VCaP (cell line): ENCODE data around the gene C11orf52.

Experiments
- H3K27ac ChIP-seq: fragments of 450-650 bp; 2 replicates; pipeline ENCODE4 v1.5.1; 2017
- TF ChIP-seq, protein P1 (sequence below): fragments of 450-650 bp; conservative IDR thresholded peaks from 2 replicates; pipeline ENCODE4 v1.5.1; 2017; ENCODE audit warnings: mild to moderate bottlenecking, moderate library complexity

Gene C11orf52

DNA sequence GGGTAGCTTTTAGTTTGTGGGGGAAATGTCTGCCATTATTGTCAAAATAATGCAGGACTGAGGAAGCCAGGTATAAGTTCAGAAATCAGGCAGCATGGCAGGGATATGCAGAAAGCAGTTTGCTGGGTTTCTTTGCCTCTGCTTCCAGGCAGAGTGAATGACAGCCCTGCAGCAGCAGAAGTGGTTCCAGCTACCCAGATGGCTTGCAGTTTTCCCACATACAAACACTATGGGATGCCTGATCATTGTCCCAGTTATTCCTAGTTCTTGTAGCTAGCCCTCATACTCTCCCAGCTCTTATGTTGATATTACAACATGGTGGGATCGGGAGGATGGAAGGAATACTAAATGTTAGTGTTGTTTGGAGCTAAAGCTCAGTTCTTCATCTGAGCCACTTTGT lies 15.6 kb downstream of the C11orf52 start:
- TF ChIP-seq, protein P1, sequence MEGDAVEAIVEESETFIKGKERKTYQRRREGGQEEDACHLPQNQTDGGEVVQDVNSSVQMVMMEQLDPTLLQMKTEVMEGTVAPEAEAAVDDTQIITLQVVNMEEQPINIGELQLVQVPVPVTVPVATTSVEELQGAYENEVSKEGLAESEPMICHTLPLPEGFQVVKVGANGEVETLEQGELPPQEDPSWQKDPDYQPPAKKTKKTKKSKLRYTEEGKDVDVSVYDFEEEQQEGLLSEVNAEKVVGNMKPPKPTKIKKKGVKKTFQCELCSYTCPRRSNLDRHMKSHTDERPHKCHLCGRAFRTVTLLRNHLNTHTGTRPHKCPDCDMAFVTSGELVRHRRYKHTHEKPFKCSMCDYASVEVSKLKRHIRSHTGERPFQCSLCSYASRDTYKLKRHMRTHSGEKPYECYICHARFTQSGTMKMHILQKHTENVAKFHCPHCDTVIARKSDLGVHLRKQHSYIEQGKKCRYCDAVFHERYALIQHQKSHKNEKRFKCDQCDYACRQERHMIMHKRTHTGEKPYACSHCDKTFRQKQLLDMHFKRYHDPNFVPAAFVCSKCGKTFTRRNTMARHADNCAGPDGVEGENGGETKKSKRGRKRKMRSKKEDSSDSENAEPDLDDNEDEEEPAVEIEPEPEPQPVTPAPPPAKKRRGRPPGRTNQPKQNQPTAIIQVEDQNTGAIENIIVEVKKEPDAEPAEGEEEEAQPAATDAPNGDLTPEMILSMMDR = no peak
- no peak overlapping the region for H3K27ac ChIP-seq

DNA sequence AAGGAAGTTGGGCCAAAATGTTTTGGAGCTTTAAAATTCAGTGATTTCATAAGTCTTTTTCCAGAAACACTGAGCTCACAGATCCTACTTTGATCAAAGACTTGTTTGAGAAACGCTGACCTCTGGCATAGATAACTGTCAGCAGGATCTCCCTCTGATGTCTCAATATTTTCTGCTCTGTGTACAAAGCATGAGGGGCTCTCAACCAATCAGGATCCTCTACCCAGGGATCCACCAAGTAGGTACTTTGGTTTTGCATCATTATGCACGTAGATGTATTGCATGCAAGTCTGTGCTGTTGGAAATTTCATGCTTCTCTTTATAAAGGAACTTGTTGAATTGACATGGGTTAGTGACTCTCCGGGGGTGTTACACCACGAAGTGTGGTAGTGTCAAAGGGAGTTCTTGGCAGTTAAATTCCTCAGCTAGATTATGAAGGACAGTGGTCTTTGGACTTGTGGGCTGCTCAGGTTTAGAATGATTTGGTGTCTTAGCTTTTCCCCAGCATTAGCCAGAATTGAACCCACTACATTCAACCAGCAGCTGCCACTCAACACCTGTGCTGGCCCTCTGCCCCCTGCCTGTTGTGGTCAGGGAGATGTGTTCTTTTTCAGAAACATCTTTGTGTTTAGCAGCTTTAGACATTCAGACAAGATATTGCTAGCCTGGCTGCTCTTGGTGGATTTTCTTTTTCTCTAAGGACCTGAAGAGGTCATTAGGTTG lies 16.8 kb downstream of the C11orf52 start:
- TF ChIP-seq, protein P1 = no peak
- peak overlapping the region; percentile 78; the same call in 1 of the 2 replicates for H3K27ac ChIP-seq

DNA sequence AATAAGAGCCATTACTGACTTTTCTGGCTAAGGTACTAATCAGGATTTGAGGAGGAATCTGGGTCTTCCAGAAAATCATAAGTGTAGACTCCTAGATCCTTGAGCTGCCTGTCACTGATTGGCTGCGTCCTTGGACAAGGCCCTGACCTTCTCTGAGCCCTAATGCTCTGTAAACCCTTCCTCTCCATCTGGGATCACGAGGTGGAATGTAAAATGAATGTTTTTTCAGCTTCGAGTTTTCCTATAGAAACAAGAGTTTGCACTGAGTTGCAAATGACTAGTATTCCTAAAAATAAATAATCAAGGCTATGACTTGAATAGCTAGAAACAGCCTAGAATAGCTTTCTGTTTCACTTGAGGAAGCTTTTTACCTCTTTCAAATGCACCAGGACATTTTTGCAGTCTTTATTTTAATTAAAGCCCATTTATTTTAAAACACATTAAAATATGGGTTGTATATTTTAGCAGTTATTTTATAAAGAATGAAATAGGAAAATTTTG lies 17.4 kb downstream of the C11orf52 start:
- H3K27ac ChIP-seq = peak overlapping the region; percentile 78
- TF ChIP-seq, protein P1 = no peak

DNA sequence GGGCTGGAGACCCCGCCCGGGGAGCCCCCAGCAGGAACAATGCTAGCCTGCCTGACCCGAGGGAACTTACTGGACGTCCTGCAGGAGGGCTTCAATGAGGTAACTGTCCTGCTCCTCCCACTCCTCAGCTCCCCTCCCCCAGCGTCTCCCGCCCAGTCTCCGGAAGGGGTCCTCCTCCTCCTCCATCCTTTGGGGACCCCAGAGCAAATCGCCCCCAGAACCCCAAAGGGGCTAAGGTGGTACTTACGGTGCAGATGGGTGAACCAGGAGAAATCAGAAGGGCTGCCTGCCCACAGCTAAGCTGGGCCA lies 18.7 kb downstream of the C11orf52 start:
- TF ChIP-seq, protein P1 = no peak
- H3K27ac ChIP-seq = peak overlapping the region; percentile 78

DNA sequence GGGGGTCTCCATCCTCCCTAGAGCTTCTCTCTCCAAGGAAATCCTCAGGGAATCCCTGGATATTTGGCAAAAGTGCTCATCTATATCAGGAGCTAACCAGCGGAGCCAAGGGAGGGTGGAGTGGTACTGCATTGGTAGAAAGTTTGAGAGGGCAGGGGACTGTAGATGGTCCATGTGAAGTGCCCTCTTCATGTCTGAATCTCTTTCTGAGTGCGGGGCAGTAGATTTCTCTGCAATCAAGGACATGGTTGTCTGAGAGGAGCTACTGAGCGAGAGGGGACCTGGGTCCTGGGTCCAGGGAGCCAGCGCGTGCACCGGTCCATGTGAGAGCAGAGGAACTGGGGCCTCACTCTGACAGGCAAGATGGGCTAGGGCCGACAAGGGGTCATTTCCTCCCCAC lies 19.1 kb downstream of the C11orf52 start:
- TF ChIP-seq, protein P1 = no peak
- H3K27ac ChIP-seq = peak overlapping the region; percentile 78

DNA sequence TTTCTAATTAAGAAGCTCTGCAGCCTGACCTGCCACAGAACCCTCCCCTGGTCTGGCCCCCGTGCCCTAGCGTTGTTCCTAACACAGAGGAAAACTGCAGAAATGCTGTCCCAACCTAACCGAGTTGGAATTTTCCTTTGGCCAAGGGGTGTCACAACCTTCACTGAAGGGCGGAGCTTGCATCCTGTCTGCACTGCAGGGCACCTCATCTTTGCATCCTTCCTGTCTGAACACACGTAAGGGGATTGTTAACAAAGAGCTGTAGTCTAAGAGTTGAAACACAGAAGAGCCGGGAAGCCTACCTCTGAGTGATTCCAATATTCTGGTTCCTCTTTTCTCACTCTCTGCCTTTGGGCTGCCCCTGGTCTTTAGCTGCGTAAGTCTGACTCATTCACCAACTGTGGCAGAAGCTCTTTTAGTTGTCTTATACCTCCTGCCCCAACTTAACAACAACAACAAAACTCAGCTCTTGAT lies 20.0 kb downstream of the C11orf52 start:
- TF ChIP-seq, protein P1 = no peak
- no peak overlapping the region for H3K27ac ChIP-seq

DNA sequence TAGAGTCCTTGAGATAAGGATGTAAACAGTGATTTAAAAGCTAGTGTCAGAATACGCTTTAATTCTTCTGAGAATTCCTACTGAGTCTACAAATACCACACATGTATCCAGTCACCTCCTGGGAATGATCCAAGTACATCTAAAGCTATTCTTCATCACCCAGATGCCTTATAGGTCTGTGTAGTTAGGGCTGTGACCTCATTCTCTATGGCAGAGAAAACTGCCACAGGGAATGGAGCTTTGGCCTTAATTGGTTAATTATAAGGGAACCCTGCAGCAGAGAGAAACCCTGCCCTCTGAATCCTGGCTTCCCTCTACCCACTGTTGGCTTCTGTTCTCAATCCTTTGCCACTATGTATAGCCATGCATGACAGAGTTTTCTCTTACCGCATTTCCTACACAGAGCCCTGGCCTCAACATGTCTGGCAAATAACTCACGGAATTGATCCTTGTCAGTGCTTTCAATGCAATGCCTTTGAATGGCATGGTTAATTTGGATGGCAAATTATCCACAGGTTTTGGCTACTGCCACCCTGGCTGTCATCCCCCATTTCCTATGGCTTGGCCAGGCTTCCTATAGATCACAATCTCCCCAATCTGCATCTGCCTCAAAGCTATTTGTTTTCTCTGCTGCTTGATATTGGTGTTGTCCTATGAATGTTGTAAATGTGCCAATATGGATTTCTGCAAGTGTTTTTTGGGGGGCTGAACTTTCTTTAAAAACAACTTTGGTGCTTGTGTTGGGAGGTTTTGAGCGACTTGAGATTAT lies 21.3 kb downstream of the C11orf52 start:
- H3K27ac ChIP-seq = no peak overlapping the region
- TF ChIP-seq, protein P1 = no peak
